Fibroblast of skin of abdomen (primary cell): Measurements from ENCODE around the gene BCAP29.
A peak's percentile ranks its signal among the peaks of the same experiment; 100 is the strongest.
"Not testable (repeated sequence)": the region's sequence is repeated elsewhere in the genome, so short reads cannot be mapped to it uniquely, and the experiment has no call there.

ENCODE experiments used
- DNase-seq: peaks from one replicate; pipeline ENCODE4 v3.0.0-alpha.2; 2013

BCAP29 gene

DNA sequence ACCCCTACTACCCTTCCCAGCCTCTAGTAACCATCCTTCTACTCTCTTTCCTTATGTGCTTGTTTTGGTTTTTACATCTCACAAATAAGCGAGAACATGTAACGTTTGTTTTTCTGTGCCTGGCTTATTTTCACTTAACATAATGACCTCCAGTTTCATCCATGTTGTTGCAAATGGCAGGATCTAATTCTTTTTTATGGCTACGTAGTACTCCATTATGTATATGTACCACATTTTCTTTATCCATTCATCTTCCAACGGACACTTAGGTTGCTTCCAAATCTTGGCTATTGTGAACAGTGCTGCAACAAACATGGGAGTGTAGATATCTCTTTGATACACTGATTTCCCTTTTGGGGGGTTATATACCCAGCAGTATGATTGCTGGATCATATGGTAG, 47.0 kb downstream of the BCAP29 start:
- DNase-seq: no peak

DNA sequence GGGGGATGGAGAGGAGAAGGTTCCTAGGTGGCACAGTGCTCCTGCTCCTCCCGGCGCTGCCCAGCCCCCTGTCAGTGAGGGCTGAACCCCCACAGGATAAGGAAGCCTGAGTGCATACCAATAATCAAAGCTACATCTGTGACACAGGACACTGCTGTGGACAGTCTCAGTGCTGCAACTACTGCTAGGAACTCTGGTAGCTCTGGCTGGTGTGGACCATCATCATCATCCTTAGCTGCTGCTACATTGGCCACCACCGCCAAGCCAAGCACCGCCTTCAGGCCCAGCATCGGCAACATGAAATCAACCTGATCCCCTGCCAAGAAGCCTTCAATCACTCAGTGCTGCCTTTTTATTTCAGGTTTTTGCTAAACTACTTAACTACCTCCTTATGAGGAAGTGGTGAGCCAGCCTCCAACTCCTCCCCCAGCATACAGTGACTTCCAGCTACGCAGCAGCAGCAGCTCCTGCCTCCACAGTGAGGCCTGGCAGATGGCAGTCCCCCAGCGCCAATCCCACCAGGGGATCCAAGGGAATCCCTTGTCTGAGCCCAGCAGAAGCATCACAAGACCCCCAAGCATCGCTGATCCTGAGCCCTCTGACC, 48.5 kb downstream of the BCAP29 start:
- no peak for DNase-seq

DNA sequence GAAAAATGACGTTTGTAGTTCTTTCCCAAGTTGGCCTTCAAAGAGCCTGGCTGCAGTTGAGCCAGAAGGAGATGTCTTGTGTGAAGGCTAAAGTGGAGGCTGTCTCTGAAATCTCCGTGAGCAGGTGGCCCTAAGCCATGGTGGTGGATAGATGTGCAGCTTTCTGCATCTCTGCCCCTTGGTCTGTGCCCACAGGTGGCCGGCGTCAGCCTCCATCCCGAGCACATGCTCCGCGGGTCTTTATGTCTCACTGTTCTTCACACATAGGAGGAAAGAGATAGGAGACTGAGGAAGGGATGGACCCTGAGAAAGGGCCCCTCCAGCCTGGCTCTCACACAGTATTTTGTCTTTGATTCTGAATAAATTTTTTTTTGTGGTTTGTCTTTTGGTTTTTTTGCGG, 50.3 kb downstream of the BCAP29 start:
- DNase-seq: no peak

DNA sequence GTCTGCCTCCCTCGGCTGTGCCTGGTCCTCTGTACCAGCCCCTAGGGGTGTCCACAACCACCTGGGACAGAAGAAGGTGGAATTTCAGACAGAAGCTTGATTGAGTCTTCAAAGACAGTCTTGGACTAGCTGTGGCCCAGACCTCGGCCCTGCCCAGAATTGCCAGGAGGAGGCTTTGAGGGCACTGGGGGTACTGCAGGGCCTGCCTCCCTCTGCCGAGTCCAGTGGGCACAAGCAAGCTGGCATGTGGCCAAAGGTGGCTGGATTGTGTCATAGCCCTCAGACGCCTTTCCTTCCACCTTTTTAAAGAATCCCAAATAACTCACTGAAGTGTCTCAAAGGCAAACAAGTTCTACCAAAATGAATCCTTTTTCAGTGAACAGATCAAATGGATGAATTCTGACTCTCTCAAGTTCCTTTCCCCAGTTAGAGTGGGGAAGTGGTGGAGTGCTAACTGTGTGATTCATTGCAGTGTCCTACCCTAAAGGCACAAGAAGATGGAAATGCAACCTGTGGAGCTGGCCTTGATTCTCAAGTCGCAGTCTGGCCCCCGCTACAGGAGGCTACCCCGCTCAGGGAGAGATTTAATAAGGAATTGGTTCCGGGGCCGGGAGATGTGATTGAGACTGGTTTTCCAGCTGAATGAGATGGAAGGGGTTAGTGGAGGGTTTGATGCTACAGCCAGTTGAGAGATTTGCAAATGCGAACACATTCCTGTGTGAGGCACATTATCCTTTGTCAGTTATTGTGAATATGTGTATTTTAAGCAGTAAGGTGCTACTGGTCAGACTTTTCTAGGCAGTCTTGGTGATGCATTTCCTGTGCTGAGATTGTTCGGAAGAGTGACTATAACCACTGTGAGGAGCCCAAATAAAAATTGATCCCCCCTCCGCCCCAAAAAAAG, 51.8 kb downstream of the BCAP29 start:
- no peak for DNase-seq

DNA sequence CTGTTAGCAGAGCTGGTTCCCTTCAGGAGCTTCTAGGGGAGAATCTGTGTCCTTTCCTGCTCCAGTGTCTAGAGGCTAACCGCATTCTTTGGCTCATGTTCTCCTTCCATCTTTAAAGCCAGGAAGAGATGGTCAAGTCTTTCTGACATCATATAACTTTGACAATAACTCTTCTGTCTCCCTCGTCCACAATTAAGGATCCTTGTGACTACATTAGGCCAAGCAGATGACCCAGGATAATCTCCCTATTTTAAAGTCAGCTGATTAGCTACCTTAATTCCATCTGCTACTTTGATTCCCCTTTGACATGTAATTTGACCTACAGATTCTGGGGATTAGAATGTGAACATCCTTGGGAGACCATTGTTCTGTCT, 52.4 kb downstream of the BCAP29 start:
- DNase-seq: no peak

DNA sequence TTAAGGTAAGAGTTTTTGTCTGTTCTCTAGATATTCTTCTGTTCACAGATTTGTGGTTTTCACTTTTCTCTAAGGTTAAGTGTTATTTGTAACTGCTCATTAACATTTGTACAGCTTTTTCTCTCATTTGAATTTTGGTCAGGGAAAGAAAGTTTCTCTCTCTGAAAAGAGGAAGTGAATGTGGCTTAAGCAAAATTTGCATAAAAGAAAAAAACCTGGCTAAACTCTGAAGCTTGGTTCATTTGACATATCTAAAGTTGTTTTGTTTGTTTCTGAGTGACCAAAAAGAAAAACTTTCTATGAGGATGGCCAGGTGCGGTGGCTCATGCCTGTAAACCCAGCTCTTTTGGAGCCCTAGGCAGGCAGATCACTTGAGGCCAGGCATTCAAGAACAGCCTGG, 58.5 kb downstream of the BCAP29 start:
- DNase-seq: no peak

DNA sequence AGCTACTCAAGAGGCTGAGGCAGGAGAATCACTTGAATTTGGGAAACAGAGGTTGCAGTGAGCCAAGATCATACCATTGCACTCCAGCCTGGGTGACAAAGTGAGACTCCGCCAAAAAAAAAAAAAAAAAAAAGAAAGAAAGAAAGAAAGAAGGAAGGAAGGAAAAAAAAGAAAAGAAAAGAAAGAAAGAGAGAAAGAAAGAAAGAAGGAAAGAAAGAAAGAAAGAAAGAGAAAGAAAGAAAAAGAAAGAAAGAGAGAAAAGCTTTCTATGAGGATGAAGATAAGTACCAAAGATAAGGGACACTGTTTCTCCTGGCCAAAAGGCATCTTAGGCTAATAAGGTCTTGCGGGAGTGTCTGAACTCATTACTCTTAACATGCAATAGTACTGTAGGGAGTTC, 59.0 kb downstream of the BCAP29 start:
- DNase-seq: not testable (repeated sequence)

DNA sequence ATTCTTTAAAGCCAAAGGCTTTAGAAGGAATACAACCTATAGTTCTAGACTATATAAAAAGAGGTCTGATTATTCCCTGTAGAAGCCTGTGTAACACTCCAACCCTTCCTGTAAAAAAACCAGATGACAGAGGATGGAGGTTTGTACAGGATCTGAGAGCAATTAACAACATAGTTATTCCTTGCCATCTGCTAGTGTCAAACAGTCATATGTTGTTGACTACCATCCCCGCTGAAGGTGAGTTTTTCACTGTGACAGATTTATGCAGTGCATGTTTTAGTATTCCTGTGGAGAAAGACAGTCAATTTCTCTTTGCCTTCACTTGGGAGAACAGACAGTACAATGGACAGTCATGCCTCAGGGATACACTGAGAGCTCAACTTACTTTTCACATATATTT, 61.6 kb downstream of the BCAP29 start:
- DNase-seq: no peak

DNA sequence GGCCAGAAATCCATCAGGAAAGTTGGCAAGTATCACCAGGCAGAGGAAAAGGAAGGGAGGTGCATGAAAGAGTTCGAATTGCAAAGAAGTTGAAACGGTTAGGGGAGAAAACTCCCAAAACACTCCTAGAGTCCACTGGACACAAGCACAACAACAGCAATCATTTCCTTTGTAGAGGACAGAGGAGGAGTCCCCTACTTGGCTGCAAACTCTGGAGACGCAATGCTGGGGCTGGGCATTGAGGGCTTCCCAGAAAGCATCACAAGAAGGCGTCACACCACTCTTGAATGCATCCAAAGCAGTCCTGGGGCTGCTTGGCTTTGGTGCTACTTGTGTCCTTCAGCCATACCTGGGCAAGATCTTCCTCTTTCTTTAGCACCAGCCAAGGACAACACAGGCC, 62.5 kb downstream of the BCAP29 start:
- DNase-seq: no peak

DNA sequence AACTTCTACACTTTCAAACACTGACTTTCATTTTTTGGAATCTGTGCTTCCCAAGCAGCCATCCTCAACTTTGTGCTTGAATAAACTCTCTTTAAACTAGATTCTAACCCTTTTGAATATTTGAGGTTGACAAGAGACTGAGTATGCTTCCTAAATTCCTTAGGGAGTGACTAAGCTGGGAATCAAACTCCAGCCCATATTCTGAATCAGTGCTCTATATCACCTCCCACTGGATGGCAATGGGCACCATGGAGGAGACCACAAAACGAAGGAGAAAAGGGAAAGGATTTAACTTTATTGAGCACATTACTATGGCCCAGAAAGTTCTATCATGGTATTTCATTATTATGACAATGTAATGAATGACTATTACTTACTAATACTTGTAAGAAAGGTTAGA, 63.4 kb downstream of the BCAP29 start:
- peak; percentile 71 for DNase-seq

DNA sequence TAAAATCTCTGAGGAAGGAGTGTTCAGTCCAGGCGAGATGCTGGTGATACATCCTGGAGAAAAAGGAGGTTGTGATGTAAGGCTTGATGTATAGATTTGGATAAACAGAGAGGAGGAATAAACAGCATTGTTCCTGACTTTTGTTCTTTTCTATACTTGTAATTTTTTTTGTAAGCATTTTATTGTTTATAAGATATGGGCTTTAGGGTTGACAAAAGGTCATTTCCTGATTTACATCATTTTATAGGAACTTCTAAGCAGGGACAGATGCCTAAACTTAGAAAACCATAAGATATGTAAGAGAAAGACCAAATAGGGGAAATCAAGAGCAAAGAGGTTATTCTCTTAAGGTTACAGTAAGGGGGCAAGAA, 63.9 kb downstream of the BCAP29 start:
- no peak for DNase-seq

DNA sequence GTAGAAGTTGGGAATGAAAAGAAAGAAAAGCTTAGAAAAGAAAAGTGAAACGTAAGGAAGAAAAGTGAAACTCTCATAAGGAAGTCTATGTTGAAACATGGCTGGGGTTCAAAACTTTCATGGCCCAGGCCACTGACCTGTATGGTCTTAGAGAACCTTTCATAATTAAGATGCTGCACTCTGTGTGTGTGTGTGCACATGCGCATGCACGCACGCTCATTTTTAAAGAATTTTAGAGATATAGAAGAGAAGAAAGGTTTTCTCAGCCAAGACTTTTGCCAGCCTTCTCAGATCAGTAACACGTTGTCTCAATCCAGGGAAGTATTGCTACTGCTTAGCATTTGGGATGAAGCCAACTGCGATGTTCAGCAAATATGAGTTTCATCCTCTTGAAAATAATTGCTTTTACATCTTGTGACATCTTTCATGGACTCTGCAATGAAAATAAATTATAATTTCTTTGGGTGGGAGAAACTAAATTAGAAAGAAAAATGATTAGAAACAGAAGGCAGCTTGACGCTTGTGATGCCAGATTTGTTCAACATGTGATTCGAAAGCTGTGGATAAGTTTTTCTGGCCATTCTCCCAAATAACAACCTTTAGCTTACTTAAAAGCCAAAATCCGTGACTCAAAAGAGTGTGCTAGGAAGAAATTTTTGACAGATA, 64.4 kb downstream of the BCAP29 start:
- peak; percentile 66 for DNase-seq

DNA sequence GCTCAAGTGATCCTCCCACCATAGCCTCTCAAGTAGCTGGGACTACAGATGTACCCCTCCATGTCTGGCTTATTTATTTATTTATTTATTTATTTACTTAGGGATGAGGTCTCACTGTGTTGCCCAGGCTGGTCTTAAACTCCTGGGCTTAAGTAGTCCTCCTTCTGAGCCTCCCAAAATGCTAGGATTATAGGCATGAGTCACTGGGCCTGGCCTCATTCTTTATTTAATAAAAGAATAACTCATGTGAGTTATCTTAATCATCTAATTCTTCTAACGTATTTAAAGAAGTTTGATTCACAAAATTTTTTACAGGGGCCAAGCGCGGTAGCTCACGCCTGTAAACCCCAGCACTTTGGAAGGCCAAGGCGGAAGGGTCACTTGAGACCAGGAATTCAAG, 72.6 kb downstream of the BCAP29 start:
- DNase-seq: no peak

DNA sequence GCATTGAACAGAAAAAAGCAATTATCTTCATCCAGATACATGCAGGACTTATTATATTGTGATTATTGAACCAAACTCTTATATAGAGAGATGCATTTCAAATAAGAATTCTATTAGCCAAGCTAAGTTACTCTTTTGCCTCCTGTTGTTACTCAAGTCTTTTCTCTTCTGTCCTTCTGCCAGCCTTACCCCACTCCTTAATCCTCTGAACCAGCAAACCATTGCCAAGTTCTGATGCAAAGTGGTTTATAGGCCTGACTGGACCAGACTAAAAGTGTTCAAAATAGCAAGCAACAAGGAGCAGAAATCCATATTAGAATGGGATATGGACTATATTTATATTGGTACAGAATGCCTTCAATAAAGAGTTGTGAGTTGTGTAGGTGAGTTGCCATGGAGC, 78.4 kb downstream of the BCAP29 start:
- DNase-seq: no peak

DNA sequence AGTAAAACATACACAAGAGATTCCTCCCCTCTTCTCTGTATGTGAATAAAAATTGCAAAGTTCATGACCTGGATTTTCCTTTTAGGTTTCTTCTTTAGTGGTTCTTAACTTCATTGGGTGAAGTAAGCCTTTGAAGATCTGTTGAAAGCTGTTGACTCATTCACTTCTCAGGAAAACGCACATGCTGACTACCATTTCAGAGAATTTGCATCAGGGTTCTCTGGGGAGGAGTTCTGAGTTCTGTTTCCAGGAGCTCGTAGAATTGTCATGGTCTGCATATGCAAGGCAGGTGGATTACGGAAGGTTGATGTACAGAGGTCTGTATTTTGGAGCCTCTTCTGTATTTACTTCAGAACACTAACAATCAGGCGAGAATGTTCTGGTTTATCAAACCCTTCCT, 79.6 kb downstream of the BCAP29 start:
- DNase-seq: peak; percentile 81

DNA sequence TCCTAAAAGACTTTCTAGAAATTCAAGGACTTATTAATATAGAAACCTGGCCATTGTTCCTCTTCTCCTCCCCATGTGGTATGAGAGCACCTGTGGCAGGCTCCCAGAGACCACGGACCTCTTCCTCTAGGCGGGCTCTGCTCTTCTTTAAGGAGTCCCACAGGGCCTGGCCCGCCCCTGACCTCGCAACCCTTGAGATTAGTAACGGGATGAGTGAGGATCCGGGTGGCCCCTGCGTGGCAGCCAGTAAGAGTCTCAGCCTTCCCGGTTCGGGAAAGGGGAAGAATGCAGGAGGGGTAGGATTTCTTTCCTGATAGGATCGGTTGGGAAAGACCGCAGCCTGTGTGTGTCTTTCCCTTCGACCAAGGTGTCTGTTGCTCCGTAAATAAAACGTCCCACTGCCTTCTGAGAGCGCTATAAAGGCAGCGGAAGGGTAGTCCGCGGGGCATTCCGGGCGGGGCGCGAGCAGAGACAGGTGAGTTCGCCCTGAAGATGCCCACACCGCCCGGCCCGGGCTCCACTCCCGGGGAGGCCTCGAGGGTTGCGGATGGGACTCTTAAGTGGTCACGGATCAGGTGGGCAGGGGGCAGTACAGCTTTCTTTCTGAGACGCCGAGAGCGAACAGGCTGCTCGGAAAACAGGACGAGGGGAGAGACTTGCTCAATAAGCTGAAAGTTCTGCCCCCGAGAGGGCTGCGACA, 80.5 kb downstream of the BCAP29 start, which contains the start of gene SLC26A4:
TSS of gene SLC26A4 (plus strand) at position 448 of the 700 bp plus-strand sequence. CDS start 814 bp downstream, outside the sequence.
- DNase-seq: no peak

DNA sequence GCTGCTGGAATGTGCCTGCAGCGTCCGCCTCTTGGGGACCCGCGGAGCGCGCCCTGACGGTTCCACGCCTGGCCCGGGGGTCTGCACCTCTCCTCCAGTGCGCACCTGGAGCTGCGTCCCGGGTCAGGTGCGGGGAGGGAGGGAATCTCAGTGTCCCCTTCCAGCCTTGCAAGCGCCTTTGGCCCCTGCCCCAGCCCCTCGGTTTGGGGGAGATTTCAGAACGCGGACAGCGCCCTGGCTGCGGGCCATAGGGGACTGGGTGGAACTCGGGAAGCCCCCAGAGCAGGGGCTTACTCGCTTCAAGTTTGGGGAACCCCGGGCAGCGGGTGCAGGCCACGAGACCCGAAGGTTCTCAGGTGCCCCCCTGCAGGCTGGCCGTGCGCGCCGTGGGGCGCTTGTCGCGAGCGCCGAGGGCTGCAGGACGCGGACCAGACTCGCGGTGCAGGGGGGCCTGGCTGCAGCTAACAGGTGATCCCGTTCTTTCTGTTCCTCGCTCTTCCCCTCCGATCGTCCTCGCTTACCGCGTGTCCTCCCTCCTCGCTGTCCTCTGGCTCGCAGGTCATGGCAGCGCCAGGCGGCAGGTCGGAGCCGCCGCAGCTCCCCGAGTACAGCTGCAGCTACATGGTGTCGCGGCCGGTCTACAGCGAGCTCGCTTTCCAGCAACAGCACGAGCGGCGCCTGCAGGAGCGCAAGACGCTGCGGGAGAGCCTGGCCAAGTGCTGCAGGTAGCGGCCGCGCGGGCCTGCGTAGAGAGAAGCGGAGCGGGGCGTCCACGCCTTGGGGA, 81.2 kb downstream of the BCAP29 start:
- DNase-seq: peak; percentile 35

DNA sequence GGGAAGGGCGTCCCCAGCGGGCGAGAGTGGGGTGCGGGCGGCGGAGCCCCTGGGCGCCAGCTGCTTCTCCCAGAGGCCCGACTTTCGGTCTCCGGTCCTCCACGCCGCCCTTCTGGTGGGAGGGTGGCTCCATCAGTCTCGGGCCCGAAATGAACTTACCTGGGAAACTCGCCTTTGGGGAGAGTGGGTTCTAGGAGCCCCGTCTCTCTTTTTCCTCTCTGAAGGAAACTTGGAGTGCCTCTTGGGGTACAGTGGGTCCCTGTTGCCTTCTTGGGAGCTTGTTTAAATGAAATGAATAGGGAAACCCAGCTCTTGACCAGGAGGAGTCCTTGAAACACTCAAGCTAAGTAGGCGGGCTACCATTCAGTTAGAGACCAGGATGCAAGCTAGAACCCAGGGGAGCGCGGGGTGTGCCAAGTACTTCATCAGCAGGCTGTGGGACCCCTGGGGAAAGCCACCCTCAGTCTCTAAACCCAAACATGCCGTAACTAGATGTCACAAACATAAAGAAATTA, 81.9 kb downstream of the BCAP29 start:
- no peak for DNase-seq

DNA sequence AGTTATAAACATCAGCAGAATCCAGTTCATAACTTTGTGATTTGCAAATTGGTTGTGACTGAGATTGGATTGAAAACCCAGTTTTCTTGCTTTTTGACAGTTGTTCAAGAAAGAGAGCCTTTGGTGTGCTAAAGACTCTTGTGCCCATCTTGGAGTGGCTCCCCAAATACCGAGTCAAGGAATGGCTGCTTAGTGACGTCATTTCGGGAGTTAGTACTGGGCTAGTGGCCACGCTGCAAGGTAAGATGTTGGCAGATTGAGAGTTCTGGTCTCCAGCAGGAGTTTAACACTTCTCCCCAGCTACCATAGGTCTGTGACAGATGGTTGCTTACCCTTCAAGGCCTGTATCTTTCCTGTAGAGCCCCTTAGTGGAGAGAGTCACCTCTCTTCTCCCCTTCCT, 83.2 kb downstream of the BCAP29 start:
- no peak for DNase-seq

DNA sequence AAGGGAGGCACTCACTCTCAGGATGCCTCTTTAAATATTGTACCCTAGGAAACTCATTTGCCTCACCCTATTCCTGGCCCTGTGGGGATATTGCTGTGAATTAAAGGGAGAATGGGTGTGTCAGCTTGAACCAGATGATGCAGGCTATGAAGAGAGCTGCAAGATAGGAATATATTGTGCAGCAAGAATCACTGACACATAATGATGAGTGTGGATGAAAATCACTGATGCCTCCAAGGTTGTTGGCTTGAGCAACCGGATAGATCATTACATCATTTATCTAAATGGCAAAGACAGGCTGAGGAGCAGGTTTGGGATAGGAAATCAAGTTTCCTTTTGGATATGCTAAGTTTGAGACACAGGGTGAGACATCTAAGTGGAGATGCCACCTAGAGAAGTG, 86.7 kb downstream of the BCAP29 start:
- no peak for DNase-seq

DNA sequence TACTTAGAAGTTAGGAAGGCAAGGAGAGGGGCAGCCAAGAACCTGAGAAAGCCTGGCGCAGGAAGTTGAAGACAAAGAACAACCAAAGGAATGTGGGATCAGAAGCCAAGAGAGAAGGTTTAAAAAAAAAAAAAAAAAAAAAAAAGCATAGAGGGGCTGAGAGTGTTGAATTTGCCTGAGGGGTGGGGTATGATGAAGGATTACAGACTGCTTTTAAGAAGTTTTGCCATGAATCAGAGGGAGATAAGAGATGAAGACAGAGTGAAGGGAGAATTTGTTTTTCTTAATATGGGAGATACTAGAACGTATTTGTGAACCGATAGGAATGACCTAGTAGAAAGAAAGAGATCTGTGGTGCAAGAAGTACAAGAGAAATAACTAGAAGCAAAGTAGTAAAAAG, 87.3 kb downstream of the BCAP29 start:
- no peak for DNase-seq

DNA sequence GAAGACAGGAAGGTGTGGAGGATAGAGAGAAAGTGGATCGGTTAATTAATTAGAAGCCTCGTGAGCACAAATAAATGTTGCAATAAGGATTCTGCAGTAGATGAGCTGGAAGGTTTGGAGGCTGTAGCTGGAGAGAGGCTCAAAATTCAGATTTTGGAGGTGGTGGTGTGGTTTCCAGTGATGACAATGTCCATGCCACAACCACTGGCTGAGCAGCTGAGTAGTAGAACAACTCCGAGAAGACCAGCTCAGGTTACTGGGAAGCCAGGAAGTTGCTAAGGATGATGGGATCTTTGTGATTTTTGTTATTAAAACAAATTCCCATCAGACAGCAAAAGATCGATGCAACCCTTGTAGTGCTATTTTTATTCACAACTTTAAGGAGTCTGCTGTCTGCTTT, 88.2 kb downstream of the BCAP29 start:
- no peak for DNase-seq
